Mammary epithelial cell (primary cell): Measurements from ENCODE around the gene CDH5.

Experiments
- EZH2 ChIP-seq: IDR thresholded peaks from 2 replicates; pipeline ENCODE4 v1.6.1; 2012; ENCODE audit warnings: low read length, inconsistent platforms, borderline replicate concordance
- TF ChIP-seq, protein P1 (sequence below), 2 donors: IDR thresholded peaks in 1 of 2; conservative IDR thresholded peaks in 1 of 2; 2 replicates each; pipeline ENCODE4 v1.5.1; 2011 to 2012; ENCODE audit warnings: inconsistent platforms in 2 of 2, low read length in 2 of 2, mild to moderate bottlenecking in 2 of 2, control low read depth in 1 of 2, low read depth in 1 of 2; ENCODE audit not compliant: insufficient read depth in 1 of 2; ENCODE audit errors: extremely low read depth in 1 of 2

GRCh38 chr16:66408163-66409048 is 41.9 kb downstream of the CDH5 start:
- TF ChIP-seq, protein P1, sequence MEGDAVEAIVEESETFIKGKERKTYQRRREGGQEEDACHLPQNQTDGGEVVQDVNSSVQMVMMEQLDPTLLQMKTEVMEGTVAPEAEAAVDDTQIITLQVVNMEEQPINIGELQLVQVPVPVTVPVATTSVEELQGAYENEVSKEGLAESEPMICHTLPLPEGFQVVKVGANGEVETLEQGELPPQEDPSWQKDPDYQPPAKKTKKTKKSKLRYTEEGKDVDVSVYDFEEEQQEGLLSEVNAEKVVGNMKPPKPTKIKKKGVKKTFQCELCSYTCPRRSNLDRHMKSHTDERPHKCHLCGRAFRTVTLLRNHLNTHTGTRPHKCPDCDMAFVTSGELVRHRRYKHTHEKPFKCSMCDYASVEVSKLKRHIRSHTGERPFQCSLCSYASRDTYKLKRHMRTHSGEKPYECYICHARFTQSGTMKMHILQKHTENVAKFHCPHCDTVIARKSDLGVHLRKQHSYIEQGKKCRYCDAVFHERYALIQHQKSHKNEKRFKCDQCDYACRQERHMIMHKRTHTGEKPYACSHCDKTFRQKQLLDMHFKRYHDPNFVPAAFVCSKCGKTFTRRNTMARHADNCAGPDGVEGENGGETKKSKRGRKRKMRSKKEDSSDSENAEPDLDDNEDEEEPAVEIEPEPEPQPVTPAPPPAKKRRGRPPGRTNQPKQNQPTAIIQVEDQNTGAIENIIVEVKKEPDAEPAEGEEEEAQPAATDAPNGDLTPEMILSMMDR (conservative IDR thresholded peaks at IDR 0.05 in 1 of 2, IDR thresholded peaks at IDR 0.05 in 1 of 2; ENCODE audit: extremely low read depth in 1 of 2, insufficient read depth in 1 of 2, low read depth in 1 of 2, low read length in 2 of 2), result no peak
- TF ChIP-seq EZH2, result no peak
